Measurements from ENCODE around the gene PITPNB.

The PITPNB gene

DNA sequence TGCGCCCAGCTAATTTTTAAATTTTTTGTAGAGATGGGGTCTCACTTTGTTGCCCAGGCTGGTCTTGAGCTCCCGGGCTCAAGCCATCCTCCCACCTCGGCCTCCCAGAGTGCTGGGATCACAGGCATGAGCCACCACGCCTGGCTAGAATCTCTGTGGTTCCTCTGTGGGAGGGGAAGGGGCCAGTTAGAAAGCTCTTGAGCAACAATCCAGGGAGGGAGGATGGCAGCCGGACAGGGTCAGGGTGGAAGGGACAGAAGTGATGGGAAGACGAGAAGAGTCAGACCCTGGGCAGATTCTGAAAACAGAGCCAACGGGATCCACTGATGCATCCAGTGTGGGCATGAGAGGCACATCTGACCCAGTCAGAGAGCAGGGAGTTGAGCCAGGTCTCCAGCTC lies 78.6 kb downstream of the PITPNB start:
- TF ChIP-seq, protein P1, sequence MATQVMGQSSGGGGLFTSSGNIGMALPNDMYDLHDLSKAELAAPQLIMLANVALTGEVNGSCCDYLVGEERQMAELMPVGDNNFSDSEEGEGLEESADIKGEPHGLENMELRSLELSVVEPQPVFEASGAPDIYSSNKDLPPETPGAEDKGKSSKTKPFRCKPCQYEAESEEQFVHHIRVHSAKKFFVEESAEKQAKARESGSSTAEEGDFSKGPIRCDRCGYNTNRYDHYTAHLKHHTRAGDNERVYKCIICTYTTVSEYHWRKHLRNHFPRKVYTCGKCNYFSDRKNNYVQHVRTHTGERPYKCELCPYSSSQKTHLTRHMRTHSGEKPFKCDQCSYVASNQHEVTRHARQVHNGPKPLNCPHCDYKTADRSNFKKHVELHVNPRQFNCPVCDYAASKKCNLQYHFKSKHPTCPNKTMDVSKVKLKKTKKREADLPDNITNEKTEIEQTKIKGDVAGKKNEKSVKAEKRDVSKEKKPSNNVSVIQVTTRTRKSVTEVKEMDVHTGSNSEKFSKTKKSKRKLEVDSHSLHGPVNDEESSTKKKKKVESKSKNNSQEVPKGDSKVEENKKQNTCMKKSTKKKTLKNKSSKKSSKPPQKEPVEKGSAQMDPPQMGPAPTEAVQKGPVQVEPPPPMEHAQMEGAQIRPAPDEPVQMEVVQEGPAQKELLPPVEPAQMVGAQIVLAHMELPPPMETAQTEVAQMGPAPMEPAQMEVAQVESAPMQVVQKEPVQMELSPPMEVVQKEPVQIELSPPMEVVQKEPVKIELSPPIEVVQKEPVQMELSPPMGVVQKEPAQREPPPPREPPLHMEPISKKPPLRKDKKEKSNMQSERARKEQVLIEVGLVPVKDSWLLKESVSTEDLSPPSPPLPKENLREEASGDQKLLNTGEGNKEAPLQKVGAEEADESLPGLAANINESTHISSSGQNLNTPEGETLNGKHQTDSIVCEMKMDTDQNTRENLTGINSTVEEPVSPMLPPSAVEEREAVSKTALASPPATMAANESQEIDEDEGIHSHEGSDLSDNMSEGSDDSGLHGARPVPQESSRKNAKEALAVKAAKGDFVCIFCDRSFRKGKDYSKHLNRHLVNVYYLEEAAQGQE (IDR thresholded peaks at IDR 0.05; ENCODE audit: insufficient read depth in 1 of 2, low read depth in 2 of 2, low read length in 2 of 2) = no peak
- TF ChIP-seq FOXP2 (optimal IDR thresholded peaks at IDR 0.05; ENCODE audit: borderline replicate concordance, extremely low read depth, extremely low read length, insufficient read depth) = no peak
- TF ChIP-seq POLR2AphosphoS5 (IDR thresholded peaks at IDR 0.05; ENCODE audit: low read depth, low read length) = no peak
- no peak for TF ChIP-seq TAF1 (IDR thresholded peaks at IDR 0.05; ENCODE audit: borderline replicate concordance, insufficient read depth, low read length)

DNA sequence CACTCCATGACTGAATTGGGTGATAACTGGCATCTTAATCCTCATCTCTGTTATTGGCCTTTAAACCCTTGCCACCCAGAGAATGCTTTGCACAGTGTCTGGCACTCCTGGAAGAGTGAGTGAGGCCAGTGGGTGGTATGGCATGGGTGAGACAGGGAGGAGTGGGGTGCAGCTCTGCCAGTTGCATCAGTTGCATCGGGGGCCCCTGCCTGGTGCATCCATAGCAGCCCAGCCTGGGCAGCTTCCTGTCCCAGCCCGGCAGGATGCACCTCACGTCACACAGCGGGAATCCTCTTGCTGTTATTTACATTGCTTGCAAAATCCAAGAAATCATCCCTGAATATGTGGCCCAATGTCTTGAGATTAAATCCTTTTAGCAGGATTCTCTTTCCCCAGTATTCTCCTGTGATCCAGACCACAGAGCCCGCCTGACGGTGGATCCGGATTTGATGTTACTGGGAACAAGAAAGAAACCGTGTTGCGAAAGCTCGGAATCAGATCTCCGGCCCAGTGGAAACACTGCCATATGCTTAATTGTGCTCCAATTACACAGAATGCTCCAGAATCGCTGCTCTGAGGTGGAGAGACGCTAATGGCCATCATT lies 79.9 kb downstream of the PITPNB start:
- TF ChIP-seq SIN3A (IDR thresholded peaks at IDR 0.05; ENCODE audit: borderline replicate concordance, insufficient read depth, low read length) (no peak), FOXP2 (optimal IDR thresholded peaks at IDR 0.05; ENCODE audit: borderline replicate concordance, extremely low read depth, extremely low read length, insufficient read depth) (no peak), POLR2AphosphoS5 (IDR thresholded peaks at IDR 0.05; ENCODE audit: low read depth, low read length) (no peak), TAF1 (IDR thresholded peaks at IDR 0.05; ENCODE audit: borderline replicate concordance, insufficient read depth, low read length) (no peak)
- TF ChIP-seq, protein P1 (IDR thresholded peaks at IDR 0.05; ENCODE audit: insufficient read depth in 1 of 2, low read depth in 2 of 2, low read length in 2 of 2) = no peak

DNA sequence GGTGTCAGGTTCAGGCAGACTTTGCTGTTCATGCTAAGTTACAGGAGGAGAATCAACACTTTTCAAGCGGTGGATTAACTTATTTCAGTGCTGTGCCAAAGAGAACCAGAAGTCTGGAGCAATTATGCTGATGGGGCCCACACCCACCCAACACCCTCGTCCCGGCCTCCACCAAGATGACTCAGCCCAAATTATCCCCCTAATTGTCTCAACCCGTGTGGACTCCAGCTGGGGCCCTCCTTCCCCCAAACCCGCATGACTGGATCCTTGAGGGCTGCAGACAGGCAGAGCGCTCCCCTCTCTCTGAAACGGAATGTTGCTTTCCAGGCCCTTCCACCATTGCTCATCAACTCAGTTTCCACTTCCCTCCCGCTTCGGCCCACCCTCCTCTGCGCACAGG lies 82.9 kb downstream of the PITPNB start:
- TF ChIP-seq, protein P1 (IDR thresholded peaks at IDR 0.05; ENCODE audit: insufficient read depth in 1 of 2, low read depth in 2 of 2, low read length in 2 of 2) = no peak
- TF ChIP-seq SIN3A (IDR thresholded peaks at IDR 0.05; ENCODE audit: borderline replicate concordance, insufficient read depth, low read length) (no peak), POLR2AphosphoS5 (IDR thresholded peaks at IDR 0.05; ENCODE audit: low read depth, low read length) (no peak), FOXP2 (optimal IDR thresholded peaks at IDR 0.05; ENCODE audit: borderline replicate concordance, extremely low read depth, extremely low read length, insufficient read depth) (no peak), TAF1 (IDR thresholded peaks at IDR 0.05; ENCODE audit: borderline replicate concordance, insufficient read depth, low read length) (no peak)

DNA sequence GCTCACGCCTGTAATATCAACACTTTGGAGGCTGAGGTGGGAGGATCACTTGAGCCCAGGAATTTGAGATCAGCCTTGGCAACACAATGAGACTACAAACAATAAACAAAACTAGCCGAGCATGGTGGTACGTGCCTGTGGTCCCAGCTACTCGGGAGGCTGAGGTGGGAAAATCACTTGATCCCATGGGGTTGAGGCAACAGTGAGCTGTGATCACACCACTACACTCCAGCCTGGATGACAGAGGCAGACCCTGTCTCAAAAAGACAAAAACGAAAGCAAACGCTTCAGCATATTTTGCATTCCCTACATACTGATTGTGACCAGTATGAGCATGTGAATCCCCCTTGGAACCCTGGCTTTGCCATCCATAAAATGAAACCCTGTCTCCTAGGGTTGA lies 83.6 kb downstream of the PITPNB start:
- no peak for TF ChIP-seq POLR2AphosphoS5 (IDR thresholded peaks at IDR 0.05; ENCODE audit: low read depth, low read length)

DNA sequence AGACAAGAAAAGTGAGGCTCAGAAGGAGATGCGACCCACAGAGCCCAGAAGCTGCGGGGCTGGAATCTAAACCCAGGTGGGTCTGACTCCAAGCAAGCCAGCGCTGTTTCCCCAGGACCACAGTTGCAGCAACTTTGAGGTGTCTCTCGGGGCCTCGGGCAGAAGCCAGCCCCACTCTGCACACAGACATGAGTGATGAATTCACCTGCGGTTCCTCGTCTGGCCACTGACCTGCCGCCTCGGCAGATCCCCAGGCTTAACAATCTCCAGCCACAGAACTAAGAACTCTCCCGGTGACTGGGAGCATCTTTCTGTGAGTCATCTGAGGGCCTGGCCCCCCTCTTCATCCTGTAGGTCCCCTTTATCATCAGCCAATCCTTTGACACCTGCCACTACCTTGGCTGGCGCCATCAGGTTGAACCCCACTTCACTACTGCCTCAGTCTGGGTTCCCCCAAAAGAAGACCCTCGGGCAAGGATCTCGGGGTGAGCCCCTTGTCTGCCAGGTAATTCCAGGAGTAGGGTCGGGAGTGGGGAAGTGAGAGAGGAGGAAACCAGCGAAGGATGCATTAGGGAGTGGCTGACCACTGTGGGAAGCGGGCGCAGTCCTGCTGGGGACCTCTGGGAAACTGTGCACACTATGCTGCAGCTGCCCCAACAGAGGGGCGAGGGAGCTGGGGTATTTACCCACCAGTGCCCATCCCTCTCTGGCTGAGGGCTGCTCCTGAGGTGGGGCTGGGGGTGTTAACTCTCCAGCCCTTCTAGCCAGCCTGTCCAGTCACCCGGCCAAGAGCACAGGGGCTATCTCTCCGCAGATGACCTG lies 84.5 kb downstream of the PITPNB start:
- TF ChIP-seq, protein P1 (IDR thresholded peaks at IDR 0.05; ENCODE audit: insufficient read depth in 1 of 2, low read depth in 2 of 2, low read length in 2 of 2) = no peak
- TF ChIP-seq TAF1 (IDR thresholded peaks at IDR 0.05; ENCODE audit: borderline replicate concordance, insufficient read depth, low read length) (no peak), POLR2AphosphoS5 (IDR thresholded peaks at IDR 0.05; ENCODE audit: low read depth, low read length) (no peak), SIN3A (IDR thresholded peaks at IDR 0.05; ENCODE audit: borderline replicate concordance, insufficient read depth, low read length) (no peak), FOXP2 (optimal IDR thresholded peaks at IDR 0.05; ENCODE audit: borderline replicate concordance, extremely low read depth, extremely low read length, insufficient read depth) (no peak)
